ES-I3 (cell line): ENCODE measurements around the gene ARFGAP2.
"Not testable (repeated sequence)": the region's sequence is repeated elsewhere in the genome, so short reads cannot be mapped to it uniquely, and the experiment has no call there.

Experiments used
- H3K36me3 ChIP-seq: 2 replicates; pipeline ENCODE4 v1.6.1; 2013; ENCODE audit warnings: mild to moderate bottlenecking, low read length, control low read depth, moderate library complexity; ENCODE audit not compliant: insufficient read depth
- H3K4me1 ChIP-seq: 2 replicates; pipeline ENCODE4 v1.6.1; 2013; ENCODE audit warnings: mild to moderate bottlenecking, control low read depth, low read length; ENCODE audit not compliant: insufficient read depth
- H3K9ac ChIP-seq: 2 replicates; pipeline ENCODE4 v1.6.1; 2013; ENCODE audit warnings: low read depth, mild to moderate bottlenecking, low read length, moderate library complexity
- H3K9me3 ChIP-seq: 2 replicates; pipeline ENCODE4 v1.6.1; 2013; ENCODE audit warnings: mild to moderate bottlenecking, low read length, moderate library complexity; ENCODE audit not compliant: control insufficient read depth, insufficient read depth

The ARFGAP2 gene

DNA sequence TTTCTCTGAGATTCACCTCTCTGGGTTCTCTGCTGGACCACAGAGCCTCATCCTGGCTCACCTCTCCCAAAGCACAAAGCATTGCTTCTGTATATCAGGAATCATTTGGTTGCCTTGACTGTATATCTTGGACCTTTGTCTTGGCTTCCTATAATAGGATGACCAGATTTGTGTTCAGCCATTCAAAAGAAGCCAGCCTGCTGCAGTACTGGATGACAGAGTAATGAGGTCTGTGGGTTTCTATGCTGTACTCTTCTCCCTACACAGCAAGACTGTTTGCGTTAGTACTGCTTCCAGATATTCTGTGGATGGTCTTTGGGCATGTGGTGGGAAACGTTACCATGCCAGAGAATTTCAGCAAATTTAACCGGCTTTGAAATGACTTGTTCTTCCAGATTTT lies 39.8 kb downstream of the ARFGAP2 start:
- Histone ChIP-seq H3K4me1 (no peaks in the 10 kb centered on the region), H3K9me3 (no peaks in the 10 kb centered on the region), H3K36me3 (no peaks in the 10 kb centered on the region), H3K9ac (no peak overlapping the region)

DNA sequence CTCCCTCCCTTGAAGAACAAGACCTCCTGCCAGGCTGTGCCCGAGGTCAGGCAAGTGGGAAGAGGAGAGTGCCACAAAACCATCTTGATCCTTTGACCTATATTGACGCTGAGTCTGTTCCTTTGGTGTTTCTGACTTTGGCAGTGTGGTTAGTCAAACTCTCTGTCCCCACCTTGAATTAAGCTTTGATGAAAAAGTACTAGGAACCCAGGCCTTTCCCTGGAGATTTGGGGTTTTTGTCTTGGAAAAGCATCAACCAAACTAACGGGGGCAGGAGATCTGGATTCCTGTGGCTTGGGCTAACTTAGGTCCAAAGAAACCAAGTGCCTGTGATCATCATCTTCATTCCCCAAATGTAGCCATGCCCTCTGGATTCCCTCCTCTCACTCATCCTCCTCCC lies 40.4 kb downstream of the ARFGAP2 start:
- H3K36me3 ChIP-seq = no peaks in the 10 kb centered on the region
- H3K4me1 ChIP-seq = peaks cover under 1% of the 10 kb centered on the region; the same call in 1 of the 2 replicates

DNA sequence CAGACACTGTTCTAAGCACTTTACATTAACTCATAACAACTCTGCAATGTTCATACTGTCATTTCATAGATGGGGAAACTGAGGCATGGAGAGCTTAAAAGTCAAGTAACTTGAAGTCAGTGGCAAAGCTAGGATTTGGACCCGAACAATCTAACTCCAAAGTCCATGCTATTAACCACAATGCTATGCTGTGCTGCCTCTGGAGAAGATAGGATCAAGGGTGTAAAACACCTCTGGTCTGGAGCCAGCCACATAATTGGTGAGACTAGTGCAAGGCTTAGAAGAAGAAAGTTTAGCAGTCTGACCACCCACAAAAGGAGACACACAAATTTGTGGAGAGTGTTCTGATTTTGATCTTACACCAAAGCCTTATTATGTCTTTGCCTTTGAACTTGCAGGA lies 43.7 kb downstream of the ARFGAP2 start:
- Histone ChIP-seq H3K9ac (no peak overlapping the region), H3K4me1 (peaks cover 14% of the 10 kb centered on the region), H3K9me3 (no peaks in the 10 kb centered on the region), H3K36me3 (no peaks in the 10 kb centered on the region)

More for the DNA sequence above, 40.4 kb downstream of the ARFGAP2 start:
- H3K9ac ChIP-seq = no peak overlapping the region
- H3K9me3 ChIP-seq = no peaks in the 10 kb centered on the region

DNA sequence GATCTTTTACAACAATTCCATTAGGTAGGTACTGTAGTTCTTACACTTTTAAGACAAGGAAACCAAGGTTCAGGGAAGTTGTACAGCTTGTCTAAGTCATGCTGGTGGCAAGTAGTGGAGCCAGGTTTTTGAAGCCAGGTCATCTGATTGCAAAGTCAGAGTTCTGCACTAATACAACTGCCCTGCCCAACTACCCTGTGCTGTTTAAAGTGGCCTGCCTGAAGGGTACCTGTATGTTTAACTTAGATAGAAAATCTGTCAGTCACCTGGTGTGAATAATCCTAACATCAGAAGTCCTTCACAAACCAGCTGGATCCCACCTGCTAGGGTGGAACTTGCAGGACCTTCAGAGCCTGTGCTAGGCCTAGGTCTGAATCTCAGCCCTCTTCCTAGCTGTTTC lies 44.2 kb downstream of the ARFGAP2 start:
- H3K36me3 ChIP-seq = no peaks in the 10 kb centered on the region
- H3K9ac ChIP-seq = no peak overlapping the region
- H3K9me3 ChIP-seq = no peaks in the 10 kb centered on the region
- peaks cover 14% of the 10 kb centered on the region for H3K4me1 ChIP-seq

DNA sequence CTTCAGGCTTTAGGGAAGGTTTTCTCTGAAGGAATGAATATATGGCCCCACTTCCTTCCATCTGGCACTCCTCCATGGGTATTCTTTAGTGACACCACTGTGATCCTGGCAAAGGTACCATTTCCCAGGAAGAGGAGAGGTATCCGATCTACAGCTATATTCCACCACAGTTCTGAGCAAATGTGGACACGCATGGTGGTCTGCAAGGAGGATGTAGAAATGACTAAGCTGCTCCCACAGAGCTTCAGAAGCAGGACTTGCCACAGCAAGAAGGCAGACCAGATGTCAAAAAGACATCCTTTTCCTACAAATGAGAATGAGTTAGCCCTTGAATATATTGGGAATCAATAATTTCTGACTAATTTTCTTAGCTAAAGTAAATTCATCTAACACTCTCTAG lies 45.5 kb downstream of the ARFGAP2 start:
- Histone ChIP-seq H3K4me1 (peaks cover 14% of the 10 kb centered on the region), H3K9me3 (no peaks in the 10 kb centered on the region), H3K36me3 (no peaks in the 10 kb centered on the region), H3K9ac (no peak overlapping the region)

DNA sequence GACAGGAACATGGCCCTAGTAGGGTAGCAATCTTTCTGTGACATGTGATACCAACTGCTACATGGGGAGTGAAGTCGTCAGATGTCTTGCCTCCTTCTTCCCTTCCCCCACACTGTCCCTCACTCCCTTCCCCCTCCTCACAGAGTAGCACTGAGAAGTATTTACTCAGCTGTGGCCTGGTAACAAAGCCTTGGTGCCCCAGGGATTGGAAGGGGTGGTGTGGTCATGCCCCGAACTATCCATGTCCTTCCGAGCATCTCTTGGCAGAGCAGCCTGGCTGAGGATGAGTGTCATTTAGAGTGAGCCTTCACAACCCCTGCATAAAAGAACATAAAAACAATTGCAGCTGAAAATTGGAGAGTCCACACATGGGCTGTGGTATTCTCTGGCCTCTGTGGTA lies 46.1 kb downstream of the ARFGAP2 start:
- H3K9me3 ChIP-seq = no peaks in the 10 kb centered on the region
- H3K36me3 ChIP-seq = no peaks in the 10 kb centered on the region
- peaks cover 14% of the 10 kb centered on the region for H3K4me1 ChIP-seq
- H3K9ac ChIP-seq = no peak overlapping the region

DNA sequence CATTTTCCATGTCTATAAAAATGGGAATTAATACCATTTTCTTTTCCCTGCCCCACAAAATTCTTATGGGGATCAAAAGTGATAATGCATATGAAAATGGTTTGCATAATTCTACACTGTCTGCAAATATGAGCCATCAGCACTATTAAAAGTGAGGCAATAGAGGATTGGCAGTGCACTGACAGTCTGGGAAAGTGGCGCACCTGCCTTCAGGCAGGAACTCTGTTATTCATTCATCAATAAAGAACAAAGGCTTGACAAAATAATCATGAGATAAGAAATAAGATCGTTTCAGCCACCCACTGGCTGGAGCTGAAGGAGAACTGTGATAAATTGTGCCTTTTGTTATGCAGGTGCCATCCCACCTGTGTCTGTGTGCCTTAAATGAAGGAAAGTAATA lies 49.5 kb downstream of the ARFGAP2 start:
- H3K4me1 ChIP-seq = peaks cover 25% of the 10 kb centered on the region
- no peaks in the 10 kb centered on the region for H3K9me3 ChIP-seq

DNA sequence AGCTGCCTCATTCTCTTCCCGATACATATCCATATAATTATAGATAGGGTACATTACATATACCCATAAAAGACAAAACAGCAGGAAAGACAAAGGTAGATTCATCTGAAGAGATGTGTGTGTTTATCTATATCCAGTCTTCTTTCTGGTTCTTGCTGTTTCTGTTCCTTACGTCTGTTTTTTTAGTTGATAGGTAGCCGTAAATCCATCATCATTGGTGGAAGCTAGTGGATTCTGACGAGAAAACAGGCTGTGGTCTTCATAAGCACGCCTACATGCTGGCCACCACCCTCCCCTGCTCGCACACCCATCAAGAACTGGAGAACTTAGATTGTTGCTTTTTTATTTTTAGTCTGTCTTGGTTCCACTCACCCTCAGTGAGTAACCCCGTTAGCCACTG lies 51.6 kb downstream of the ARFGAP2 start:
- H3K36me3 ChIP-seq = no peaks in the 10 kb centered on the region
- H3K9me3 ChIP-seq = no peaks in the 10 kb centered on the region
- peaks cover 11% of the 10 kb centered on the region for H3K4me1 ChIP-seq
- H3K9ac ChIP-seq = no peak overlapping the region

More for the DNA sequence above, 49.5 kb downstream of the ARFGAP2 start:
- Histone ChIP-seq H3K36me3 (no peaks in the 10 kb centered on the region), H3K9ac (no peak overlapping the region)

DNA sequence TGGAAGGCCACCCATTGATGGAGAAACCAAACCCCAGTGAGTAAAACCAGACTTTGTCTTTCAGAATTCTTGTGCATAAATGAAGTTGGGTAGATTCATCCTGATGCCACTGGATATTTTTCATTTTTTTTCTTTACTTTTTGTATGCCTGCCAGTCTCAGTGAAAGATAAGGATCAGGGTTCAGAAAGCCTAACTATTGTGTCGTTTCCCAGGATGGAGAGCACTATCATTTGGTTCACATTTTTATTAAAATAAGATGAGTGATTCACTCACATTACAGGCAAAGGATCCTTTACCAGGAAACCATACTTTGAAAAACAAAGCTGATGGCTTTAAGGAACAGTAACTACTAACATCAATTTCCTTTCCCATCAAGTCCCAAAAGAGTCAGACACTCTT lies 52.0 kb downstream of the ARFGAP2 start:
- no peaks in the 10 kb centered on the region for H3K9me3 ChIP-seq

DNA sequence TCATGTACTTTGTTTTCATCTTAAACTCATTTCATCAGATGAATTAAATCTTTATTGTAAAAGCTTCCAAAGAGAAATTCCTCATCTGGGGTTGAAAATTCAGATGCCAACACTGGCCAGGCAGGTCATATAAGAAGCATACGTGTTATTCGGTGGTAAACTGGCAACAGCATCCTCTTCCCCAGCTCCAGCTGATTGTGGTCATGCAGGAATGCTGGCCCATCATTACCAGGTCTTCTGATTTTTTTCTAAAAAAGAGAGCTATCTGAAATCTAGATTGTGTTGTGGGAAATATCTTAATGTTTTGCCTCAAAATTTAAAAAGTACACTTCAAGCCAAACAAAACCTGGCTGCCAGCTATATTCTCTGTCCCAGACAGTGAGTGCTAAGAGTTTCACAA lies 53.6 kb downstream of the ARFGAP2 start:
- no peaks in the 10 kb centered on the region for H3K9me3 ChIP-seq
- H3K4me1 ChIP-seq = peaks cover 11% of the 10 kb centered on the region
- no peaks in the 10 kb centered on the region for H3K36me3 ChIP-seq
- H3K9ac ChIP-seq = no peak overlapping the region

More for the DNA sequence above, 52.0 kb downstream of the ARFGAP2 start:
- no peaks in the 10 kb centered on the region for H3K36me3 ChIP-seq
- H3K4me1 ChIP-seq = peaks cover 11% of the 10 kb centered on the region
- no peak overlapping the region for H3K9ac ChIP-seq

DNA sequence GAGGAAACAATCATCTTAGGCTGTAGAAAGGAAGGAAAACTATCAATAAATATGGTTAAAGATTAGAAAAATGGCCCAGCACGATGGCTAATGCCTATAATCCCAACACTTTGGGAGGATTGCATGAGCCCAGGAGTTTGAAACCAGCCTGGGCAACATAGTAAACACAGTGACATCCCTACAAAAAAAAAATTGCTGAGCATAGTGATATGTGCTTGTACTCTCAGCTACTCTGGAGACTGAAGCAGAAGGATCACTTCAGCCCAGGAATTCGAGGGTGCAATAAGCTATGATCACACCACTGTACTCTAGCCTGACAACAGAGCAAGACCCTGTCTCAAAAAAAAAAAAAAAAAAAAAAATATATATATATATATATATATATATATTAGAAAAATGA lies 54.9 kb downstream of the ARFGAP2 start:
- Histone ChIP-seq H3K9ac (no peak overlapping the region), H3K9me3 (no peaks in the 10 kb centered on the region), H3K36me3 (no peaks in the 10 kb centered on the region), H3K4me1 (peaks cover 11% of the 10 kb centered on the region)

DNA sequence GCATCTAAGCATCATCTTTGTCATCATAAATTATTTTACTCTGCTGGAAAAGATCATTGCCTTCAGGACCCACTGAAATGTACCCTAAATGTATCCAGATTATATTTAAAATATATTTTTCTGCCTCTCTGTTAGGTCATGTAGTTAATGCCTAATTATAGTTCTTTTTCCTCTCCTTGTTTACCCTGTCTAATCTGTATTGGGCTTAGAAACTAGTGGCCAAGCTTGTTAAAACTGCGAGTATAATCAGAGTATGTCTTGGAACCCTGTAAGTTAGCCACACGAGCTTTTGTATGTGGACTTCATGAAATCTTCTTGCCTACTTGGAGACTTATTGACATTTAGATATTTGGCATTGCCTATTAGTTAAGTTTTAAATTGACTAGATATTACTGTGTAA lies 55.6 kb downstream of the ARFGAP2 start:
- H3K36me3 ChIP-seq = no peaks in the 10 kb centered on the region
- H3K9ac ChIP-seq = no peak overlapping the region
- peaks cover 11% of the 10 kb centered on the region for H3K4me1 ChIP-seq
- no peaks in the 10 kb centered on the region for H3K9me3 ChIP-seq

DNA sequence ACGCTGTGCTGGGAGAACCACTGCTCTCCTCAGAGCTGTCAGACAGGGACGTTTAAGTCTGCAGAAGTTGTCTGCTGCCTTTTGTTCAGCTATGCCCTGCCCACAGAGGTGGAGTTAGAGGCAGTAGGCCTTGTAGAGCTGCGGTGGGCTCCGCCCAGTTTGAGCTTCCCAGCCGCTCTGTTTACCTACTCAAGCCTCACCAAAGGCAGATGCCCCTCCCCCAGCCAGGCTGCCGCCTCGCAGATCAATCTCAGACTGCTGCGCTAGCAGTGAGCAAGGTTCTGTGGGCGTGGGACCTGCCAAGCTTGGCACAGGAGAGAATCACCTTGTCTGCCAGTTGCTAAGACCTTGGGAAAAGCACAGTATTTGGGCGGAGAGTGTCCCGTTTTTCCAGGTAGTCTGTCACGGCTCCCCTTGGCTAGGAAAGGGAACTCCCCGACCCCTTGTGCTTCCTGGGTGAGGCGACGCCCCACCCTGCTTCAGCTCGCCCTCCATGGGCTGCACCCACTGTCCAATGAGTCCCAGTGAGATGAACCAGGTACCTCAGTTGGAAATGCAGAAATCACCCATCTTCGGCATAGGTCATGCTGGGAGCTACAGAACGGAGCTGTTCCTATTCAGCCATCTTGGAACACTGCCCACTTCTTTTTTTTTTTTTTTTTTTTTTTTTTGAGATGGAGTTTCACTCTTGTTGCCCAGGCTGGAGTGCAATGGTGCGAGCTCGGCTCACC lies 57.6 kb downstream of the ARFGAP2 start:
- not testable (repeated sequence) for H3K36me3 ChIP-seq, H3K9me3 ChIP-seq
- peaks cover 11% of the 10 kb centered on the region for H3K4me1 ChIP-seq
- peak overlapping the region; percentile 59; the same call in 1 of the 2 replicates for H3K9ac ChIP-seq
